SK-N-SH treated with all-trans-retinoic acid at 6 μM for 48 hours (cell line): ENCODE measurements around the gene FNTB.

ENCODE experiments used
- ATAC-seq: fragments of 200-7000 bp; cut with Tn5 transposase; 3 replicates; pipeline ENCODE4 v1.9.1; 2020; ENCODE audit warnings: mild to moderate bottlenecking, moderate library complexity
- ARNTL ChIP-seq: fragments of 450-650 bp; formaldehyde crosslinking; IDR thresholded peaks from 2 replicates; pipeline ENCODE4 v1.5.0; 2020; ENCODE audit warnings: low read depth, mild to moderate bottlenecking, moderate library complexity, borderline replicate concordance
- BACH2 ChIP-seq: fragments of 250-450 bp; sonication (Bioruptor Pico); IDR thresholded peaks from 2 replicates; pipeline ENCODE4 v1.9.0; 2021; ENCODE audit warnings: mild to moderate bottlenecking, borderline replicate concordance
- CSDC2 ChIP-seq: fragments of 250-450 bp; sonication (Bioruptor Pico); IDR thresholded peaks from 2 replicates; pipeline ENCODE4 v1.5.0; 2020; ENCODE audit warnings: mild to moderate bottlenecking, moderate library complexity
- ESRRG ChIP-seq: fragments of 250-450 bp; sonication (Bioruptor Pico); IDR thresholded peaks from 2 replicates; pipeline ENCODE4 v1.6.1; 2021; ENCODE audit warnings: mild to moderate bottlenecking
- GLIS3 ChIP-seq: fragments of 250-450 bp; sonication (Bioruptor Pico); IDR thresholded peaks from 2 replicates; pipeline ENCODE4 v1.5.0; 2020; ENCODE audit warnings: mild to moderate bottlenecking, moderate library complexity
- ISL1 ChIP-seq: fragments of 250-450 bp; sonication (Bioruptor Pico); IDR thresholded peaks from 2 replicates; pipeline ENCODE4 v2.1.2; 2022; ENCODE audit warnings: mild to moderate bottlenecking, moderate library complexity
- OSR1 ChIP-seq: fragments of 250-450 bp; sonication (Bioruptor Pico); IDR thresholded peaks from 2 replicates; pipeline ENCODE4 v1.8.0; 2022; ENCODE audit warnings: moderate library complexity, mild to moderate bottlenecking, inconsistent platforms
- PPARA ChIP-seq: fragments of 250-450 bp; sonication (Bioruptor Pico); IDR thresholded peaks from 2 replicates; pipeline ENCODE4 v1.5.0; 2020; ENCODE audit warnings: mild to moderate bottlenecking, borderline replicate concordance
- RARB ChIP-seq: fragments of 250-450 bp; sonication (Bioruptor Pico); IDR thresholded peaks from 2 replicates; pipeline ENCODE4 v1.8.0; 2021; ENCODE audit warnings: mild to moderate bottlenecking, moderate library complexity
- TCF4 ChIP-seq: fragments of 250-450 bp; sonication (Bioruptor Pico); IDR thresholded peaks from 2 replicates; pipeline ENCODE4 v1.8.0; 2021; ENCODE audit warnings: mild to moderate bottlenecking, moderate library complexity, borderline replicate concordance
- TOX ChIP-seq: fragments of 250-450 bp; sonication (Bioruptor Pico); IDR thresholded peaks from 2 replicates; pipeline ENCODE4 v1.8.0; 2021; ENCODE audit warnings: mild to moderate bottlenecking, moderate library complexity, borderline replicate concordance
- ZC3H10 ChIP-seq: fragments of 250-450 bp; sonication (Bioruptor Pico); IDR thresholded peaks from 2 replicates; pipeline ENCODE4 v1.5.1; 2021; ENCODE audit warnings: mild to moderate bottlenecking, moderate library complexity
- ZFP3 ChIP-seq: fragments of 250-450 bp; sonication (Bioruptor Pico); IDR thresholded peaks from 2 replicates; pipeline ENCODE4 v1.5.0; 2020; ENCODE audit warnings: mild to moderate bottlenecking, moderate library complexity
- ZFP30 ChIP-seq: fragments of 450-650 bp; formaldehyde crosslinking; IDR thresholded peaks from 2 replicates; pipeline ENCODE4 v1.5.0; 2022; ENCODE audit warnings: mild to moderate bottlenecking, moderate library complexity
- ZNF565 ChIP-seq: fragments of 450-650 bp; formaldehyde crosslinking; conservative IDR thresholded peaks from 2 replicates; pipeline ENCODE4 v1.5.0; 2020; ENCODE audit warnings: low read depth, mild to moderate bottlenecking, moderate library complexity
- ZNF70 ChIP-seq: fragments of 450-650 bp; formaldehyde crosslinking; IDR thresholded peaks from 2 replicates; pipeline ENCODE4 v1.5.0; 2020; ENCODE audit warnings: mild to moderate bottlenecking, moderate library complexity
- ZNF8 ChIP-seq: fragments of 450-650 bp; formaldehyde crosslinking; IDR thresholded peaks from 2 replicates; pipeline ENCODE4 v1.5.0; 2020; ENCODE audit warnings: mild to moderate bottlenecking, moderate library complexity
- TF ChIP-seq, protein P1 (sequence below): fragments of 250-450 bp; sonication (Bioruptor Pico); IDR thresholded peaks from 2 replicates; pipeline ENCODE4 v1.5.0; 2020; ENCODE audit warnings: mild to moderate bottlenecking, moderate library complexity
- TF ChIP-seq, protein P2 (sequence below): fragments of 250-450 bp; sonication (Bioruptor Pico); IDR thresholded peaks from 2 replicates; pipeline ENCODE4 v1.5.1; 2021; ENCODE audit warnings: mild to moderate bottlenecking, moderate library complexity
- TF ChIP-seq, protein P3 (sequence below): fragments of 250-450 bp; sonication (Bioruptor Pico); IDR thresholded peaks from 2 replicates; pipeline ENCODE4 v1.8.0; 2020; ENCODE audit warnings: mild to moderate bottlenecking, moderate library complexity, borderline replicate concordance
- TF ChIP-seq, protein P4 (sequence below): fragments of 250-450 bp; sonication (Bioruptor Pico); IDR thresholded peaks from 2 replicates; pipeline ENCODE4 v1.8.0; 2021; ENCODE audit warnings: low read depth, mild to moderate bottlenecking, moderate library complexity, borderline replicate concordance
- TF ChIP-seq, protein P5 (sequence below): fragments of 250-450 bp; sonication (Bioruptor Pico); IDR thresholded peaks from 2 replicates; pipeline ENCODE4 v1.5.1; 2020; ENCODE audit warnings: low read depth, mild to moderate bottlenecking, moderate library complexity

The FNTB gene

DNA sequence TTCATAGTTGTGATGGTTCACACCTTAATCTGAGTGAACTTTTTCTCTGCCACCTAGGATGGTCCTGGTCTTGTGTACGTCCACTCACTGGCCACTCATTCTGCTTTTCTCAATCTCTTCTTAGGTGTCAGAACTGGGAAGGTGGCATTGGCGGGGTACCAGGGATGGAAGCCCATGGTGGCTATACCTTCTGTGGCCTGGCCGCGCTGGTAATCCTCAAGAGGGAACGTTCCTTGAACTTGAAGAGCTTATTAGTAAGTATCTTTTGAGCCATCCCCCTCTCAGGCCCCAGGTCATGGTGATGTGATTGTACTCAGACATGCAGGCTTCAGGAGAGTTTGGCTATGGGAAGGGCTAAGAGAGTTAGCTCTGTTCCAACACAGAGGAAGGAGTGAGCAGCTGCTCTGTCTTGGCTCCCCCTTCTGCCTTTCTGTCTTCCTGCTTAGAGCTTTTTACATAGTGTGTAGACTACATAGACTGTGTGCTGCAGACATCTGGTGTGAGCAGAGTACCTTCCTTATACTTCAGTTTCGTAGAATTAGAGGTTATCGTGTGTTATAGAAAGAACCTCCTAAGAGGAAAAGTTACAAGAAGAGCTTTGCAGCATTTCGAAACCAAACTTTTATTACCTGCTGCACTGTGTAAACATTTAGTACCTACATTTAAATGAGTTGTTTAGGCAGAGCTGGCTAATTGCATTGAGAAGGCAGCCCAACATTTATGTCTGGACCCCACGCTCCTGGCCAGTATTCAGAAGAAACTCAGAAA, 54.2 kb downstream of the FNTB start:
- no peak for ATAC-seq
- no peak for TF ChIP-seq RARB (CRISPR knock-in tag)
- no peak for TF ChIP-seq ZNF8 (CRISPR knock-in tag)
- no peak for TF ChIP-seq ISL1
- TF ChIP-seq GLIS3 (CRISPR knock-in tag), result no peak
- TF ChIP-seq BACH2 (CRISPR knock-in tag), result no peak
- TF ChIP-seq, protein P1, sequence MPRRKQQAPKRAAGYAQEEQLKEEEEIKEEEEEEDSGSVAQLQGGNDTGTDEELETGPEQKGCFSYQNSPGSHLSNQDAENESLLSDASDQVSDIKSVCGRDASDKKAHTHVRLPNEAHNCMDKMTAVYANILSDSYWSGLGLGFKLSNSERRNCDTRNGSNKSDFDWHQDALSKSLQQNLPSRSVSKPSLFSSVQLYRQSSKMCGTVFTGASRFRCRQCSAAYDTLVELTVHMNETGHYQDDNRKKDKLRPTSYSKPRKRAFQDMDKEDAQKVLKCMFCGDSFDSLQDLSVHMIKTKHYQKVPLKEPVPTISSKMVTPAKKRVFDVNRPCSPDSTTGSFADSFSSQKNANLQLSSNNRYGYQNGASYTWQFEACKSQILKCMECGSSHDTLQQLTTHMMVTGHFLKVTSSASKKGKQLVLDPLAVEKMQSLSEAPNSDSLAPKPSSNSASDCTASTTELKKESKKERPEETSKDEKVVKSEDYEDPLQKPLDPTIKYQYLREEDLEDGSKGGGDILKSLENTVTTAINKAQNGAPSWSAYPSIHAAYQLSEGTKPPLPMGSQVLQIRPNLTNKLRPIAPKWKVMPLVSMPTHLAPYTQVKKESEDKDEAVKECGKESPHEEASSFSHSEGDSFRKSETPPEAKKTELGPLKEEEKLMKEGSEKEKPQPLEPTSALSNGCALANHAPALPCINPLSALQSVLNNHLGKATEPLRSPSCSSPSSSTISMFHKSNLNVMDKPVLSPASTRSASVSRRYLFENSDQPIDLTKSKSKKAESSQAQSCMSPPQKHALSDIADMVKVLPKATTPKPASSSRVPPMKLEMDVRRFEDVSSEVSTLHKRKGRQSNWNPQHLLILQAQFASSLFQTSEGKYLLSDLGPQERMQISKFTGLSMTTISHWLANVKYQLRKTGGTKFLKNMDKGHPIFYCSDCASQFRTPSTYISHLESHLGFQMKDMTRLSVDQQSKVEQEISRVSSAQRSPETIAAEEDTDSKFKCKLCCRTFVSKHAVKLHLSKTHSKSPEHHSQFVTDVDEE (CRISPR knock-in tag), result no peak
- TF ChIP-seq ESRRG (CRISPR knock-in tag), result no peak
- no peak for TF ChIP-seq ZFP30 (CRISPR knock-in tag)
- no peak for TF ChIP-seq ZNF565 (CRISPR knock-in tag)
- TF ChIP-seq PPARA (CRISPR knock-in tag), result no peak
- TF ChIP-seq, protein P2, sequence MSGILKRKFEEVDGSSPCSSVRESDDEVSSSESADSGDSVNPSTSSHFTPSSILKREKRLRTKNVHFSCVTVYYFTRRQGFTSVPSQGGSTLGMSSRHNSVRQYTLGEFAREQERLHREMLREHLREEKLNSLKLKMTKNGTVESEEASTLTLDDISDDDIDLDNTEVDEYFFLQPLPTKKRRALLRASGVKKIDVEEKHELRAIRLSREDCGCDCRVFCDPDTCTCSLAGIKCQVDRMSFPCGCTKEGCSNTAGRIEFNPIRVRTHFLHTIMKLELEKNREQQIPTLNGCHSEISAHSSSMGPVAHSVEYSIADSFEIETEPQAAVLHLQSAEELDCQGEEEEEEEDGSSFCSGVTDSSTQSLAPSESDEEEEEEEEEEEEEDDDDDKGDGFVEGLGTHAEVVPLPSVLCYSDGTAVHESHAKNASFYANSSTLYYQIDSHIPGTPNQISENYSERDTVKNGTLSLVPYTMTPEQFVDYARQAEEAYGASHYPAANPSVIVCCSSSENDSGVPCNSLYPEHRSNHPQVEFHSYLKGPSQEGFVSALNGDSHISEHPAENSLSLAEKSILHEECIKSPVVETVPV, result no peak
- TF ChIP-seq TCF4 (CRISPR knock-in tag), result no peak
- no peak for TF ChIP-seq CSDC2 (CRISPR knock-in tag)
- no peak for TF ChIP-seq ARNTL (CRISPR knock-in tag)
- no peak for TF ChIP-seq ZC3H10 (CRISPR knock-in tag)
- TF ChIP-seq, protein P3, sequence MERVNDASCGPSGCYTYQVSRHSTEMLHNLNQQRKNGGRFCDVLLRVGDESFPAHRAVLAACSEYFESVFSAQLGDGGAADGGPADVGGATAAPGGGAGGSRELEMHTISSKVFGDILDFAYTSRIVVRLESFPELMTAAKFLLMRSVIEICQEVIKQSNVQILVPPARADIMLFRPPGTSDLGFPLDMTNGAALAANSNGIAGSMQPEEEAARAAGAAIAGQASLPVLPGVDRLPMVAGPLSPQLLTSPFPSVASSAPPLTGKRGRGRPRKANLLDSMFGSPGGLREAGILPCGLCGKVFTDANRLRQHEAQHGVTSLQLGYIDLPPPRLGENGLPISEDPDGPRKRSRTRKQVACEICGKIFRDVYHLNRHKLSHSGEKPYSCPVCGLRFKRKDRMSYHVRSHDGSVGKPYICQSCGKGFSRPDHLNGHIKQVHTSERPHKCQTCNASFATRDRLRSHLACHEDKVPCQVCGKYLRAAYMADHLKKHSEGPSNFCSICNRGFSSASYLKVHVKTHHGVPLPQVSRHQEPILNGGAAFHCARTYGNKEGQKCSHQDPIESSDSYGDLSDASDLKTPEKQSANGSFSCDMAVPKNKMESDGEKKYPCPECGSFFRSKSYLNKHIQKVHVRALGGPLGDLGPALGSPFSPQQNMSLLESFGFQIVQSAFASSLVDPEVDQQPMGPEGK (CRISPR knock-in tag), result no peak
- no peak for TF ChIP-seq TOX

DNA sequence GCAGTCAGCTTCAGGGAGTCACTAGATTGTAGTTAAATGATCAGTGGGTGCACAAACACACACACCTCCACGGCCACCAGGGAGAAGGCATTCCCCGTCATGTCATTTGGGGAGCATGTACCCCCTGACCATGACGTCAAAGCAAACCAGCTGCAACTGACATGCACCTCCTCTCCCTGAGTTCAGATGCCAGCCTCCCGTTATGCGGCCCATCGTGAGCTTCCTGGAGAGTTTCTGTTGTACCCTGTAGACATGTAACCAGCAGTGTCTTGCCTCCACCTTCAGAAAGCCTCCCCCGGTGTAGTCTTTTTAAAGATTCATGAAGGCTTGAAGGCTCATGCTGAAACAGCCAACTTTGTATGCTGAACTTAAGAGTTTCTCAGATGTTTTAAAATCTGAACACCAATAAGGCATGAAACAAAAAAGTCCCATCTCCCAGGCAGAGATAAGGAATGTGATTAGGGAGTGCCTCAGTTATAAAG, 54.8 kb downstream of the FNTB start:
- TF ChIP-seq TCF4 (CRISPR knock-in tag), result no peak
- no peak for TF ChIP-seq RARB (CRISPR knock-in tag)
- TF ChIP-seq ARNTL (CRISPR knock-in tag), result no peak
- TF ChIP-seq TOX, result no peak
- TF ChIP-seq, protein P1 (CRISPR knock-in tag), result no peak
- no peak for TF ChIP-seq ZNF70
- TF ChIP-seq OSR1 (CRISPR knock-in tag), result no peak
- TF ChIP-seq ZFP3 (CRISPR knock-in tag), result no peak
- TF ChIP-seq, protein P2, result no peak
- TF ChIP-seq, protein P4, sequence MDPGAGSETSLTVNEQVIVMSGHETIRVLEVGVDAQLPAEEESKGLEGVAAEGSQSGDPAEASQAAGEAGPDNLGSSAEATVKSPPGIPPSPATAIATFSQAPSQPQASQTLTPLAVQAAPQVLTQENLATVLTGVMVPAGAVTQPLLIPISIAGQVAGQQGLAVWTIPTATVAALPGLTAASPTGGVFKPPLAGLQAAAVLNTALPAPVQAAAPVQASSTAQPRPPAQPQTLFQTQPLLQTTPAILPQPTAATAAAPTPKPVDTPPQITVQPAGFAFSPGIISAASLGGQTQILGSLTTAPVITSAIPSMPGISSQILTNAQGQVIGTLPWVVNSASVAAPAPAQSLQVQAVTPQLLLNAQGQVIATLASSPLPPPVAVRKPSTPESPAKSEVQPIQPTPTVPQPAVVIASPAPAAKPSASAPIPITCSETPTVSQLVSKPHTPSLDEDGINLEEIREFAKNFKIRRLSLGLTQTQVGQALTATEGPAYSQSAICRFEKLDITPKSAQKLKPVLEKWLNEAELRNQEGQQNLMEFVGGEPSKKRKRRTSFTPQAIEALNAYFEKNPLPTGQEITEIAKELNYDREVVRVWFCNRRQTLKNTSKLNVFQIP, result no peak
- no peak for TF ChIP-seq ISL1
- TF ChIP-seq, protein P5, sequence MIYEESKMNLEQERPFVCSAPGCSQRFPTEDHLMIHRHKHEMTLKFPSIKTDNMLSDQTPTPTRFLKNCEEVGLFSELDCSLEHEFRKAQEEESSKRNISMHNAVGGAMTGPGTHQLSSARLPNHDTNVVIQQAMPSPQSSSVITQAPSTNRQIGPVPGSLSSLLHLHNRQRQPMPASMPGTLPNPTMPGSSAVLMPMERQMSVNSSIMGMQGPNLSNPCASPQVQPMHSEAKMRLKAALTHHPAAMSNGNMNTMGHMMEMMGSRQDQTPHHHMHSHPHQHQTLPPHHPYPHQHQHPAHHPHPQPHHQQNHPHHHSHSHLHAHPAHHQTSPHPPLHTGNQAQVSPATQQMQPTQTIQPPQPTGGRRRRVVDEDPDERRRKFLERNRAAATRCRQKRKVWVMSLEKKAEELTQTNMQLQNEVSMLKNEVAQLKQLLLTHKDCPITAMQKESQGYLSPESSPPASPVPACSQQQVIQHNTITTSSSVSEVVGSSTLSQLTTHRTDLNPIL (CRISPR knock-in tag), result no peak
- no peak for TF ChIP-seq CSDC2 (CRISPR knock-in tag)
- no peak for TF ChIP-seq ZNF565 (CRISPR knock-in tag)
- TF ChIP-seq, protein P3 (CRISPR knock-in tag), result no peak
- no peak for ATAC-seq
